Stimulated activated CD4-positive, alpha-beta T cell treated with anti-CD3 and anti-CD28 coated beads, Interleukin-1b, Interleukin-23, amount 100 ng/mL, for 24 hours (primary cell): ENCODE data around the gene AP4S1.

Experiments used
- DNase-seq, 4 experiments: peaks; one replicate each; pipeline ENCODE4 v3.0.0-alpha.2; 2020; ENCODE audit warnings: low read depth in 4 of 4, low spot score in 1 of 4

AP4S1 gene

DNA sequence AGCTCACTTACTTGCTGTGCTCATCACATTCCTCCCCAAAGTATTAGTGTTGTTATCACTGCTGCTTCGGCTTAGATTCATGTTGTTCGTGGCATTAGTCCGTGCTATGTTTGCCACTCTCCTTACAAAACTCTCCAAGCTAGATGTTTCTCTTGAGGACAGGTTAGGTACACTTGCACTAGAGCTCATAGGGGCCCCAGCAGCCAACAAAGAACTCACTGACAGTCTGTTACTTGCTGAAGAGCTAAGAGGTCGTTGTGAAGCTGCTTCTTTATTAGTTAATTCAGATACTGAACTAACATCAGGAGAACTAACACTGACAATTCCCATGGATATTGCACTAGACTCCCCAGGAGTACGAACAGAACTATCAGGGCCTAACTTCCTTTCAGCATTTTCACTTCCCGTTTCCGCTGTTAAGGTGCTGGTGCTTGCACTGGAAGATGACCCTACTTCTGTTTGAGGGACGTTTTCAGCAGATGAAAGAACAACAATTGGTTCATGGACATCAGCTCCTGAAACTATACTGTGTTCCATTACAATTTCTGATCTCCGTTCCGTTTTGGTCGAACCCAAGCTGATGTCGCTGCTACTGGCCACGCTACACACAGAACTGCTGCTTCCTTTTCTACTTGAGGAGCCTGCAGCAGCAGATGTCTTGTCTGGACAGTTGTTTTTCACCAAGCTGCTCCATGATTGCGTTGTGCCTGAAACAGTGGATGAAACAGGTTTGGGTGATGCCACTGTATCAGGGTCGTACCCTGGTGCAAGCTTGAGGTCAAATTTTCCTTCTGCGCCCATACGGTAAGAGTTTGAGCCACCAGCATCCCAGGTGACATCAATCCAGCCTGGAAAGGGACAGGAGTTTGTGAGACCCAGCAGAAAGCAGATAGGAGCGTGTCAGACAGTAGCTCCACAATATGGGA, 103.4 kb downstream of the AP4S1 start:
- no peak for DNase-seq

DNA sequence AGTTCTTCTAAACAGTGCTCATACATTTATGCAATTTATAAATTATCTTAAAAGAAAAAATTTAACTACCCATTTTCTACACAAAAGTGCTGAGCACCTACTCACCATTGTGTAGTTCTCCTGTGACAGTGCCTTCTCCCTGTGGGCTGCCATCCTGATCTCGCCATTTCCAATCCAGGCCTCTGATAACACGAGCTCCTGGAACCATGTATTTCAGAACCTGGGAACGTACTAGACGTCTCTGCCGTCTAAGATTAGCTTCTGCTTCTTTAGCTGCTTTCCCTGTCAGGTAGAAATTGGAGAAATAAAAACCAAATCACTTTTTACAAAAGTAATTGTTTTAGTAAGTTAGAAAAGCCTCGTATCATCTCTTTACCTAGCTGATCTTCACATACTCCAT, 107.7 kb downstream of the AP4S1 start:
- no peak for DNase-seq

DNA sequence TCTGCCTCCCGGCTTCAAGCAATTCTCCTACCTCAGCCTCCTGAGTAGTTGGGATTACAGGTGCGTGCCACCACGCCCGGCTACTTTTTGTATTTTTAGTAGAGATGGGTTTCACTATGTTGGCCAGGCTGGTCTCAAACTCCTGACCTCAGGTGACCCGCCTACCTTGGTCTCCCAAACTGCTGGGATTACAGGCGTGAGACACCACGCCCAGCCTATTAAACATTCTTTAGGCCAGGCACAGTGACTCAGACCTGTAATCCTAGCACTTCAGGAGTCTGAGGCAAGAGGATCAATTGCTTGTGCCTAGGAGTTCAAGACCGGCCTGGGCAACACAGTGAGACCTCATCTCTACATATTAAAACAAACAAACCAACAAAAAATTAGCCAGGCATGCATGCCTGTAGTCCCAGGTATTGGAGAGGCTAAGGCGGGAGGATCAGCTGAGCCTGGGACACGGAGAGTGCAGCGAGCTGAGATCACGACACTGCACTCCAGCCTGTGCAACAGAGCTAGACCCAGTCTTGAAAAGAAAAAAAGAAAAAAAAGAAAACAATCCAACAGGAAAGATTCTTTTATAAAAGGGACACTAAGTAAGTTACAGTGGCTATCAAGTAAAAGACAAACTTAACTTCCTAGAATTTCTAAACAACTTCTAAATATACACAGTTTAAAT, 111.9 kb downstream of the AP4S1 start:
- DNase-seq, result no peak

DNA sequence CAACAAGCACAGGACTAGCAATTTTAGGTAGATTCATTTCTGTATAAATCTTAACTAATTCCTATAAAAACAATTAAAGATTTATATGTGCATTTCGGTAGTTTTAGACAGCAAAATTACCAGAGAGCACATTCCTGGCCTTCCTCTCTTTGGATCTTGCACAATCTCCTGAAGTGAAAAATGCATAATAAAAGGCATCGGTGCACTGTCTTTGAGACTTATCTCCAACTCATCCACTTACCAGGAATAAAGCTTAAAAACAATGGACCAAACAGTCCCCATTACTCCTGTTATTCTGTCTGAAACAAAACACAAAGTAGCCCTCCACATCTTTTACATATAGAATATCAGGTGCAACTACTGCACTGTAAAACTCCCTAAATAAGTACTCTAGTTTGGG, 112.9 kb downstream of the AP4S1 start:
- DNase-seq, result no peak

DNA sequence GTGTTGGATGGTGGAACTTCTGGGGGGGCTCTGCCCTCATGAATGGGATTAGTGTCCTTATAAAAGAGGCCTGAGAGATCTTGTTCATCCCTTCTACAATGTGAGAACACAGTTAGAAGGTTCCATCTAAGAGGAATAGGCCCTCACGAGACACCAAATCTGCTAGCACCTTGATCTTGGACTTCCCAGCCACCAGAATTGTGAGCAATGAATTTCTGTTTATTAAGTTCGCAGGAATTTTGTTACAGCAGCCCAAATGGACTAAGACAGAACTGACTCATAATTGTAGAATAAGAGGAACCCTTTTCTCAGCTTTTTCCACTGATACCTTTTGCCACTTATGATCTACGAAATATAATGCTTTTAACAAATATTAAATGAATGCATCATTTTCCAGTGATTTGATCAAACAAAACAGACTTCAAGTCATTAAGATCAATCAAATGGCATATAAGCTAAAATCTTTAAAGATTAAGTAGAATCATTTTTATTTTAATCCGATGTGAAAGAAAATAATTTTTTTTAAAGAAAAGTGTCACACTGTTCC, 113.9 kb downstream of the AP4S1 start:
- no peak for DNase-seq

DNA sequence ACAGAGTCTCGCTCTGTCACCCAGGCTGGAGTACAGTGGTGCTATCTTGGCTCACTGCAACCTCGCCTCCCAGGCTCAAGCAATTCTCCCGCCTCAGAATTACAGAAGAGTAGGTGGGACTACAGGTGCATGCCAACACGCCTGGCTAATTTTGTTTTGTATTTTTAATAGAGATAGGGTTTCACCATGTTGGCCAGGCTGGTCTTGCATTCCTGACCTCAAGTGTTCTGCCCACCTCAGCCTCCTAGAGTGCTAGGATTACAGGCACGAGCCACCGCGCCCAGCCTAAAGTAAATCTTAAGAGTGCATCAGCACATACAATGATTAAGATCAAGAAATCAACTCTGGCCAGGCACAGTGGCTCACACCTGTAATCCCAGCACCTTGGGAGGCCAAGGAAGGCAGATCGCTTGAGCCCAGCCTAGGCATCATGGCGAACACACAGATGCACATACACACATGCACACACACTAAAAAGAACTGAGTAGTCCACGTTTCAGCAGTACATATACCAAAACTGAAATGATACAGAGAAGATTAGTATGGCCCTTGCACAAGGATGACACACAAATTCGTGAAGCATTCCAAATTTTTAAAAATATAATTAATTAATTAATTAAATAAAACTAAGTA, 117.1 kb downstream of the AP4S1 start:
- no peak for DNase-seq
